ENCODE results near the gene TMEM169. TPM values are rescaled to one million over a fixed set of nuclear protein-coding genes. Genes with fewer than 3 reads are reported as not detected.
"Not testable (repeated sequence)": the region's sequence is repeated elsewhere in the genome, so short reads cannot be mapped to it uniquely, and the experiment has no call there.

Gene TMEM169
- total RNA-seq, 4 donors from 2014 or later: 0.36 to 1.6 (median 0.70) TPM

DNA sequence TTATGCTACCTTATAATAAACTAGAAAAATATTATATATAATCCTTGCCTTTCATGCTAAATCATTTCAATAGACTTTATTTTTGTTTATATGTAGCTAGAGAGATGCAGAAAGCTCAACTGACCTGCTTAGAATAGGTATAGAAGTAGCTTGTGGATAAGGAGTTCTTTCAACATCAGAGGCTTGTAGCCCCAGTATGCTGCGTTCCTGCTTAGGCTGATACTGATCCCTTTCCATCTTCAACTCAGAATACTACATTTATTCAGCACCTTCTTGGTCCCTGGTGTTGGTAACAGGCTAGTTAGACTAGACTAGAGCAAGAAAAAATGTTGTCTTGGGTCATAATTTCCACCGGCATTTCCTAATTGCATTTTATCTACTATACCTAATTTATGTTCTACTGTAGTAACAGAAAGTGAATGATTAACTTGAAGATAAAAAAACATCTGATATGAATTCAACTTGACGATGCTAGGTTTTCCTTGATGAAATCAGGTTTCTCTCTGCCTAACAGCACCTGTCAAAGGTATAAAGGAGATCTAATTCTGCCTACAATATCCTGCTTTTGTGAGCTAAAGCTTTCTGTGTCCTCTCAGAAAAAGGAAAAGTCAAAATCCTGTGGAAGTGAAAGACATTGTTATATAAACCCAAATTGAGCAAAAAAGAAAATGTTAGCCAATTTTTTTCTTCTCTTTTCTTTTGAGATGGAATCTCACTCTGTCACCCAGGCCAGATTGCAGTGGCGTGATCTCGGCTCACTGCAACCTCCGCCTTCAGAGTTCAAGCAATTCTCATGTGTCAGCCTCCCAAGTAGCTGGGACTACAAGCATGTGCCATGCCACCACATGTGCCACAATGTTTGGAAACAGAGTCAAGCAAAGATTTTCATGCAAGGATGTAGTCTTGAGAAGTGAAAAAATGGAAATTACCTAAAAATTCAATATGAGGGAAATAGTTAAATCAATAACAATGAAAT lies 5.9 kb upstream of the TMEM169 start:
- ATAC-seq (ENCODE audit: low FRiP score): no peak
- DNase-seq (ENCODE audit: low spot score): no peak
- TF ChIP-seq, protein P1, sequence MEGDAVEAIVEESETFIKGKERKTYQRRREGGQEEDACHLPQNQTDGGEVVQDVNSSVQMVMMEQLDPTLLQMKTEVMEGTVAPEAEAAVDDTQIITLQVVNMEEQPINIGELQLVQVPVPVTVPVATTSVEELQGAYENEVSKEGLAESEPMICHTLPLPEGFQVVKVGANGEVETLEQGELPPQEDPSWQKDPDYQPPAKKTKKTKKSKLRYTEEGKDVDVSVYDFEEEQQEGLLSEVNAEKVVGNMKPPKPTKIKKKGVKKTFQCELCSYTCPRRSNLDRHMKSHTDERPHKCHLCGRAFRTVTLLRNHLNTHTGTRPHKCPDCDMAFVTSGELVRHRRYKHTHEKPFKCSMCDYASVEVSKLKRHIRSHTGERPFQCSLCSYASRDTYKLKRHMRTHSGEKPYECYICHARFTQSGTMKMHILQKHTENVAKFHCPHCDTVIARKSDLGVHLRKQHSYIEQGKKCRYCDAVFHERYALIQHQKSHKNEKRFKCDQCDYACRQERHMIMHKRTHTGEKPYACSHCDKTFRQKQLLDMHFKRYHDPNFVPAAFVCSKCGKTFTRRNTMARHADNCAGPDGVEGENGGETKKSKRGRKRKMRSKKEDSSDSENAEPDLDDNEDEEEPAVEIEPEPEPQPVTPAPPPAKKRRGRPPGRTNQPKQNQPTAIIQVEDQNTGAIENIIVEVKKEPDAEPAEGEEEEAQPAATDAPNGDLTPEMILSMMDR (IDR thresholded peaks at IDR 0.05): no peak

- DNase-seq (ENCODE audit: low spot score) (no peak), ATAC-seq (ENCODE audit: low FRiP score) (no peak)
- TF ChIP-seq, protein P1 (IDR thresholded peaks at IDR 0.05): no peak
Measured at GRCh38 chr2:216078776-216079175, 2.9 kb upstream of the TMEM169 start.

DNA sequence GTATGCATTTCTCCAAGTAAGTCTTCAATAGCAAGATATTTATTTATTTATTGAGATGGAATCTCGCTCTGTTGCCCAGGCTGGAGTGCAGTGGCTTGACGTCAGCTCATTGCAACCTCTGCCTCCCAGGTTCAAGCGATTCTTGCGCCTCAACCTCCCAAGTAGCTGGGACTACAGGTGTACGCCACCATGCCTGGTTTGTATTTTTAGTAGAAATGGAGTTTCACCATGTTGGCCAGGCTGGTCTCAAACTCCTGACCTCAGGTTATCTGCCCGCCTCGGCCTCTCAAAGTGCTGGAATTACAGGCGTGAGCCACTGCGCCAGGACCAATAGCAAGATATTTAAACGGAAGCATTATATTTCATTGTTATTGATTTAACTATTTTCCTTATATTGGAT lies 1.7 kb upstream of the TMEM169 start:
- ATAC-seq (ENCODE audit: low FRiP score); DNase-seq (ENCODE audit: low spot score): not testable (repeated sequence)

GRCh38 chr2:216081012-216081411 lies 707 bp upstream of the TMEM169 start:
- DNase-seq (ENCODE audit: low spot score) (no peak), ATAC-seq (ENCODE audit: low FRiP score) (no peak)
- TF ChIP-seq, protein P1 (IDR thresholded peaks at IDR 0.05): no peak

GRCh38 chr2:216082117-216082711 lies 495 bp downstream of the TMEM169 start:
- TF ChIP-seq, protein P1 (IDR thresholded peaks at IDR 0.05): no peak
- ATAC-seq (ENCODE audit: low FRiP score) (peak; percentile 5), DNase-seq (ENCODE audit: low spot score) (no peak)

DNA sequence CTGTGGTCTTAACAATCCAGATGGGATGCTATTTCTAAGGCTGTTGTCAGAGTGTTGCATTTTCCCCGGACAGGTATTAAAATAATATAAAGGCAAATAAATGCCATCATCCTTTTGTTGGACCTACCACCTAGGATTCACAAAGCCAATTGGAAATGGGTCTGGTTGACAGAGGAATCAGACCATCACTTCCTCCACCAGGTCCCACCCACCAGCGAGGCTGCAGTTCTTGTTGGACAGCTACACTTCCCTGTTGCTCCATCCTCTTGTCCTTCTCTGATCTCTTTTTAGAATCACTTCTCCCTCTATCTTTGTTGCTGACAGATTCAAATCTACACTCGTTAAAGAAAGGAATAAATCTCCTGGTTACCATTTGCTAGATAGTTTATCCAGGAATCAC lies 1.1 kb downstream of the TMEM169 start:
- DNase-seq (ENCODE audit: low spot score) (no peak), ATAC-seq (ENCODE audit: low FRiP score) (no peak)
- TF ChIP-seq, protein P1 (IDR thresholded peaks at IDR 0.05): no peak

DNA sequence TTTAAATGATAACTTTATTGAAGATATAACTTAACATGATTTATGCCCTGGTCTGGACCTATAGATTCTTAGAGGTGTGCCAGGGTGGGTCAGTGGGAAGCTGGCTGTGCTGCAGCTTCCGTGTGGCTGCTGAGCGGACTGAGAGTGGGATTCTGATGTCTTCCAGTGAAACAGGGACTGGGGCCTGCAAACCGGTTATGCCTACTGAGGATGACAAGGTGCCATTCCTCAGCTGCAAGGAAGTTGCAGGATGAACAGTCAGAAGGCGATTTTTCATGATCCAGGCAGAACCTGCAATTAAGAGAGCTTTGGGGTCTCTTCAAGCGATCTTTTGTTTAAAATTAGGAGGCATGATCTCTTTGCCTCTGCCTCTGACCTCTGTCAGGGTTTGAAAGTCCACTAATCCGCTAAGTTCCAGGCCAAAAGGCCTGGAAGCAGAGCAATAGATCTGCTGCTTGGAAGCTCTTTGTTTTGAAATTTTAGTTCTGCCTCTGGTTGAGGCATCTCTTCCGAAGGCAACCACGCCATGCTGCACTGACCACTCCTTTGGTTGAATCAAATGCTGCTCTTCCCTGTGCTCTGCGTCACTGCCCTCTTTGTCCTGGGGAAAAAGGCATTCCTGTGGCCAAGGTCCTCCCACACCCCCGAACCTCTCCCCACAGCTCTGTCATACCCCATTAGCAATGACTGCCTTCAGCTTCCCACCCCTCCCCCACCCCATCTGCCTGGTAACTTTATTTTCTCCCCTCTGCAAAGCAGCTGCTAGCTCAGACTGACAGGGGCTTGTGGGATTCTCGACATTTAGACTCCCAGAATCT lies 2.0 kb downstream of the TMEM169 start:
- TF ChIP-seq, protein P1 (IDR thresholded peaks at IDR 0.05): no peak
- ATAC-seq (ENCODE audit: low FRiP score): no peak

More for the DNA sequence above, 2.0 kb downstream of the TMEM169 start:
- no peak for DNase-seq (ENCODE audit: low spot score)
